Gastroesophageal sphincter (tissue), 3 donors: ENCODE data around the gene DEFB113.

Experiments used
- EP300 ChIP-seq: sonication (generic); formaldehyde crosslinking; IDR thresholded peaks from one replicate; pipeline ENCODE4 v1.6.1; 2017; ENCODE audit warnings: antibody characterized with exemption, mild to moderate bottlenecking
- POLR2A ChIP-seq, 2 donors: fragments of 450-650 bp; IDR thresholded peaks; one replicate each; pipeline ENCODE4 v1.6.1; 2017; ENCODE audit warnings: antibody characterized with exemption in 2 of 2, mild to moderate bottlenecking in 2 of 2, moderate library complexity in 1 of 2
- POLR2AphosphoS5 ChIP-seq: sonication (generic); formaldehyde crosslinking; IDR thresholded peaks from one replicate; pipeline ENCODE4 v1.6.1; 2017; ENCODE audit warnings: antibody characterized with exemption
- TF ChIP-seq, protein P1 (sequence below), 4 experiments: fragments of 200-600 bp in 2 of 4; fragments of 450-650 bp in 2 of 4; sonication (generic) in 1 of 4; IDR thresholded peaks; one replicate each; pipeline ENCODE4 v1.5.1; 2017 to 2019; ENCODE audit warnings: antibody characterized with exemption in 4 of 4, mild to moderate bottlenecking in 2 of 4, moderate library complexity in 2 of 4

- TF ChIP-seq EP300 (no peak), POLR2A (IDR thresholded peaks at IDR 0.05) (no peak), POLR2AphosphoS5 (no peak)
- TF ChIP-seq, protein P1, sequence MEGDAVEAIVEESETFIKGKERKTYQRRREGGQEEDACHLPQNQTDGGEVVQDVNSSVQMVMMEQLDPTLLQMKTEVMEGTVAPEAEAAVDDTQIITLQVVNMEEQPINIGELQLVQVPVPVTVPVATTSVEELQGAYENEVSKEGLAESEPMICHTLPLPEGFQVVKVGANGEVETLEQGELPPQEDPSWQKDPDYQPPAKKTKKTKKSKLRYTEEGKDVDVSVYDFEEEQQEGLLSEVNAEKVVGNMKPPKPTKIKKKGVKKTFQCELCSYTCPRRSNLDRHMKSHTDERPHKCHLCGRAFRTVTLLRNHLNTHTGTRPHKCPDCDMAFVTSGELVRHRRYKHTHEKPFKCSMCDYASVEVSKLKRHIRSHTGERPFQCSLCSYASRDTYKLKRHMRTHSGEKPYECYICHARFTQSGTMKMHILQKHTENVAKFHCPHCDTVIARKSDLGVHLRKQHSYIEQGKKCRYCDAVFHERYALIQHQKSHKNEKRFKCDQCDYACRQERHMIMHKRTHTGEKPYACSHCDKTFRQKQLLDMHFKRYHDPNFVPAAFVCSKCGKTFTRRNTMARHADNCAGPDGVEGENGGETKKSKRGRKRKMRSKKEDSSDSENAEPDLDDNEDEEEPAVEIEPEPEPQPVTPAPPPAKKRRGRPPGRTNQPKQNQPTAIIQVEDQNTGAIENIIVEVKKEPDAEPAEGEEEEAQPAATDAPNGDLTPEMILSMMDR (IDR thresholded peaks at IDR 0.05): no peak
Measured at GRCh38 chr6:49946835-49947234, 22.6 kb downstream of the DEFB113 start.
